Measurements from ENCODE around the gene MRPL22. TPM values are rescaled to one million over a fixed set of nuclear protein-coding genes. Genes with fewer than 3 reads are reported as not detected.

Gene MRPL22
- total and polyA plus RNA-seq, 8 donors: 1.3 to 63.4 (median 10.1) TPM; not detected in 1

GRCh38 chr5:154984946-154985516 is 44.2 kb downstream of the MRPL22 start:
- peak in 1 of 2 donors; percentile 16 for DNase-seq
- H3K36me3 ChIP-seq: no peaks in the 10 kb centered on the region
- H3K27ac ChIP-seq: no peak overlapping the region
- no peaks in the 10 kb centered on the region for H3K27me3 ChIP-seq
- intact Hi-C loops (cut with DNase I; ENCODE audit: low total_unique reads): no loop called here
- H3K4me3 ChIP-seq: no peak overlapping the region
- no peak for TF ChIP-seq POLR2AphosphoS5 (IDR thresholded peaks at IDR 0.05)
- no peak for TF ChIP-seq EP300 (IDR thresholded peaks at IDR 0.05)
- TF ChIP-seq POLR2A (IDR thresholded peaks at IDR 0.05): no peak
- TF ChIP-seq CTCF (IDR thresholded peaks at IDR 0.05): no peak
- no peaks in the 10 kb centered on the region for H3K9me3 ChIP-seq
- H3K4me1 ChIP-seq: no peaks in the 10 kb centered on the region
- WGBS, 5 donors: 62 to 68% (median 66%) methylated on average over 8 of the region's 8 CpGs

- H3K9me3 ChIP-seq: no peaks in the 10 kb centered on the region
- no peak for DNase-seq
- H3K4me1 ChIP-seq: no peaks in the 10 kb centered on the region
- H3K27me3 ChIP-seq: no peaks in the 10 kb centered on the region
- intact Hi-C loops (cut with DNase I; ENCODE audit: low total_unique reads): no loop called here
- TF ChIP-seq POLR2AphosphoS5 (IDR thresholded peaks at IDR 0.05) (no peak), CTCF (IDR thresholded peaks at IDR 0.05) (no peak), EP300 (IDR thresholded peaks at IDR 0.05) (no peak)
- no peaks in the 10 kb centered on the region for H3K36me3 ChIP-seq
- WGBS, 5 donors: 62 to 75% (median 74%) methylated on average over 4 of the region's 4 CpGs
- no peak overlapping the region for H3K4me3 ChIP-seq
- H3K27ac ChIP-seq: no peak overlapping the region
Measured at GRCh38 chr5:154986151-154986550, 45.3 kb downstream of the MRPL22 start.

GRCh38 chr5:154989626-154990025 is 48.8 kb downstream of the MRPL22 start:
- Histone ChIP-seq H3K4me3 (no peak overlapping the region), H3K36me3 (no peaks in the 10 kb centered on the region), H3K27ac (no peak overlapping the region), H3K4me1 (no peaks in the 10 kb centered on the region), H3K27me3 (no peaks in the 10 kb centered on the region), H3K9me3 (no peaks in the 10 kb centered on the region)
- no peak for DNase-seq
- intact Hi-C loops (cut with DNase I; ENCODE audit: low total_unique reads): no loop called here
- TF ChIP-seq EP300 (IDR thresholded peaks at IDR 0.05): no peak
- TF ChIP-seq CTCF (IDR thresholded peaks at IDR 0.05): no peak
- no peak for TF ChIP-seq POLR2A (IDR thresholded peaks at IDR 0.05)
- no peak for TF ChIP-seq POLR2AphosphoS5 (IDR thresholded peaks at IDR 0.05)
- WGBS, 5 donors: 42 to 60% (median 49%) methylated on average over 2 of the region's 2 CpGs

GRCh38 chr5:154993461-154993860 is 52.6 kb downstream of the MRPL22 start:
- Histone ChIP-seq H3K27ac (no peak overlapping the region), H3K27me3 (peaks cover 0 to 6% (median 0%) of the 10 kb centered on the region in 3 donors), H3K4me3 (no peak overlapping the region), H3K9me3 (no peaks in the 10 kb centered on the region), H3K36me3 (no peaks in the 10 kb centered on the region), H3K4me1 (no peaks in the 10 kb centered on the region)
- intact Hi-C loops (cut with DNase I; ENCODE audit: low total_unique reads): no loop called here
- 48 to 80% (median 64%) methylated on average over 2 of the region's 2 CpGs for WGBS, 5 donors
- no peak for DNase-seq
- no peak for TF ChIP-seq POLR2AphosphoS5 (IDR thresholded peaks at IDR 0.05)

- TF ChIP-seq POLR2AphosphoS5 (IDR thresholded peaks at IDR 0.05) (no peak), EP300 (IDR thresholded peaks at IDR 0.05) (no peak), CTCF (IDR thresholded peaks at IDR 0.05) (no peak), POLR2A (IDR thresholded peaks at IDR 0.05) (no peak)
- Histone ChIP-seq H3K27me3 (peaks cover 0 to 6% (median 0%) of the 10 kb centered on the region in 3 donors), H3K36me3 (no peaks in the 10 kb centered on the region), H3K4me1 (no peaks in the 10 kb centered on the region), H3K27ac (no peak overlapping the region), H3K9me3 (no peaks in the 10 kb centered on the region), H3K4me3 (no peak overlapping the region)
- intact Hi-C loops (cut with DNase I; ENCODE audit: low total_unique reads): no loop called here
- DNase-seq: no peak
- 55 to 77% (median 58%) methylated on average over 4 of the region's 4 CpGs for WGBS, 5 donors
Measured at GRCh38 chr5:154995679-154996078, 54.8 kb downstream of the MRPL22 start.

All from stomach (tissue), 9 donors.